AG08395 (cell line): ENCODE measurements around the gene CBLN3.
A peak's percentile ranks its signal among the peaks of the same experiment; 100 is the strongest.
"Not testable (repeated sequence)": the region's sequence is repeated elsewhere in the genome, so short reads cannot be mapped to it uniquely, and the experiment has no call there.

Source experiments
- DNase-seq: peaks from one replicate; pipeline ENCODE4 v3.0.0; 2012; ENCODE audit warnings: mixed read lengths, low spot score

The CBLN3 gene

DNA sequence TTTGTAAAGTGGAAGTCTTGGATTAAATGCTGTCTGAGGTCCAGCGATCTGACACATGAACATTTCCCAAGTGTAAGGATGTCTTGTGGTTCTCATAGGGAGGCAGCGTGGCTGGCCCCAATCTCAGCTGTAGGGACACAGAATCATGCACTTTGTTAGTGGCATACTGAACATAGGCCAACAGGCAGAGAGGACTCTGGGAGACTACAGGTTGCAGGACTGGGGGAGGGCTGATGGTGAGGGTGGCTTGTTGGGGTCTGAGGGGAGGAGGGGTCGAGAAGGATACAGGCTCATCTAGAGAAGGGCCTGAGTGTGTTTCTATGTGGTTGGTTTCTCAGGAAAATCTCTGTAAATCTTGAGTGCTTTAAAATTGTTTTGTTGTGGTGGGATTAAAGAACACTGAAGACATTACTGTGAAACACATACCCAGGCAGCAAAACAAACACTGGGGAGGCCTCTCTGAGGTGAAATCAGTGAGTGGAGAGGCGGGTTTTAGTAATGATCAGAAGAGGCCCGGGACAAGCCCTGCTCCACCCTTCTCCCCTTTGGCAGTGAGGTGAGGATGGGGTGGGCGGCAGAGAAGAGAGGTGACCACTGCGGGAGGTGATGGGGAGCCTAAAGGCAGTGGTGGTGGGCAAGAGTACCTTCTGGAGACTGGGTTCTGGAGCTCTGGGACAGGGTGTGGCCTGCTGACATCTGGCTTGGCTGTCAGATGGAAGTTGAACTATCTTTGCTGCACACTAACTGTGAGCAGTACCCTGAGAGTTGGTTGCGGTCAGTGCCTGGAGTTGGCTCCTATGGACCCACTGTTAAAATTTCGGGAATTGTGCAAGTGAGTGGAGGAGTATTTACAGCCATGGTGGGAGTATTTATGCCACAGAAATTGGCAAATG is 27.4 kb downstream of the CBLN3 start:
- no peak for DNase-seq

DNA sequence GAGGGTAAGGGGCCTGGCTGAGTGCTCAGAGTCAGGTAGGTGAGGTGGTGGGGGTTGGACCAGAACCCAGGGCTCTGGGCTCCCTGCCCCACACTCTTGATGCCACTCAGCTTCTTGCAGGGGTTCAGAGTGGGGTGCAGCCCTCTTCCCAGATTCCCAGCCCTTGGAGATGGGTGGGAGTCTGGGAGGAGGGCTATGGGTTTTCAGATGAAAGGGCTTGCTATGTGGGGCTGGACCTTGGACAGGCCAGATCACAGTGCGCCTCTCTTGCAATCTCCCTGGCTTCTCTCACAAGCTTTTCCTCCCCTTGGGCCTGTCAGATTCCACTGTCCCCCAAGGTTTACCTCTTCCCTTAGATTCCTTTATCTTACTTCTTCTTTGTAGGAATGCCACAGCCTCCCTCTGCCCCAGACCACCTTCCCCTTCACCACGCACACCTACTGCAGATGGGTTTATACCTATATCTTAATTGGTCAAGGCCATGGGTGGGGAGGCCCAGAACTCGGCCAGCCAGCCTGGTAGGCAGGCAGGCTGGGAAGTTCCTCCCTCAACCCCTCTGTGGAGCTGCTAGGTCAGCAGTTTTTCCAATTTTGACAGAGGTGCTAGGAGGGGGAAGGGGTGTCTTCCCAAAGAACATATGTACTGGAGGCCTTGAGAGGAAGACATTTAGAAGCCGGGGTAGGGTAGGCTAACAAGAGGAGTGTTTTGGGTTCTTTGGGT is 29.3 kb downstream of the CBLN3 start:
- DNase-seq = no peak

DNA sequence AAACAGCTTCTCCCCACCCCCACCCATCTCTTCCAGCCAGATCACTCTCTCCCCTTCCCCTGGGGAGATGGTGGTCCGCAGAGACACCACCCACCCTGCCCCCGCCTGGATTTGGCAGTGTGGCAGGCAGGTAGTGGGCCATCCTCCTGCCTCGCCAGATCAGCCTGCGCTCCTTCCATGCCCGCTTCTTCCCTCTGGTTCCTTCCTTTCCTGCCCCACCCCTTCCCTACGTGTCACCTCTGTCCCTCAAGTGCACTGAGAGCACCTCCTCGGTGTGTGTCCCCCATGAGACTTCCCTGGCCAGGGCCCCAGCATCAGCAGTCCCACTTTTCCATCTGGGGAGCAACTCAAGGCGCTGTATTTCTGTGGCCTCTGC is 30.0 kb downstream of the CBLN3 start:
- no peak for DNase-seq

DNA sequence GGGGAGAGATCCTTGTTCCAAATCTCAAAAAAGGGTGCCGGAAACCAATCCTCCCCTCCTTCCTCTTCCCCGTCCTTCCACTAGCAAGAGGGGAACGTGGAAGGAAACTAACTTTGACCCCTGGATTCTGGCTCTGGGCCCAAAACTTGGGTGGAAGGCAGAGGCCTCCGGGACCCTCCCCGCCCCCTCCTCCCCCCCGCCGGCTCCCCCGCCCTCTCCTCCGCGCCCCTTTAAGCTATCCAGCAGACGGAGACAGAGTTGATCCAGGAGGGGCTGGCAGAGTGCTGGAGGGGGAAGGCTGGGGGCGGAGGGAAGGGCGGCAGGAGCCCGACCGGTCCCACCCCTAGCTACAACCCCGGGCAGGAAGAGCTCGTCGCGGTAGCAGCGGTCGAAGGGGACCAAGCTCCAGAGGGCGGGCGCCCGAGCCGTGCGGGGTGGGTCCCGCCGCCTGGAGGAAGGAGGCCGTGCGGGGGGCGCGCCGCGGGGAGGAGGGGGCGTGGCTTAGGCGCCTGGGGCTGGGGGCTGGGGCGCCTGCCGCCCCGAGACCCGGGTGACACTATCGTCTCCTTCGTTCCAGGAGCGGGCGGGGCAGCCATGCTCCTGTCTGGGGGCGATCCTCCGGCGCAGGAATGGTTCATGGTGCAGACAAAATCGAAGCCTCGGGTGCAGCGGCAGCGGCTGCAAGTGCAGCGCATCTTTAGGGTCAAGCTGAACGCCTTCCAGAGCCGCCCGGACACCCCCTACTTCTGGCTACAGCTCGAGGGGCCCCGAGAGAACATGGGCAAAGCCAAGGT is 30.6 kb downstream of the CBLN3 start, which contains the start of gene NYNRIN:
Gene NYNRIN, plus strand, starts transcription at position 351 of the 794 bp plus-strand sequence. Its CDS starts 244 bp downstream, at position 595.
- DNase-seq = peak; percentile 54

DNA sequence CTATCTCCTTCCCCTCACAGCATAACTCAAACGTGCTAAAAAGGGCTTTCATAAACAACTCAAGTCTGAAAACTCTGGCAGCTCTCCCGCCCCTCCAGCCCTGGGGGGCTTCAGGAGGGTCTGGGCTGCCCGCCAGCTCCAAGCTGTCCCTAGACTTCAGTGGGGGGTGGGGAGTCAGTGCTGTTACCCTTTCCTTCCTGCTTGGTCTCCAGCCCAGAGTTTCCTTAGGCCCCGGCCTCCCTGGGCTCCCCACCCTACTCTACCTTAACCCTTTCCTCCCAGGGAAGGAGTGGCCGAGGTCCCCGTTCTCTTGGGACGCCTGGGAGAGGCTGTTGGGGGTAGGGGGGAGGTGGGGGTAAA is 31.2 kb downstream of the CBLN3 start:
- no peak for DNase-seq

DNA sequence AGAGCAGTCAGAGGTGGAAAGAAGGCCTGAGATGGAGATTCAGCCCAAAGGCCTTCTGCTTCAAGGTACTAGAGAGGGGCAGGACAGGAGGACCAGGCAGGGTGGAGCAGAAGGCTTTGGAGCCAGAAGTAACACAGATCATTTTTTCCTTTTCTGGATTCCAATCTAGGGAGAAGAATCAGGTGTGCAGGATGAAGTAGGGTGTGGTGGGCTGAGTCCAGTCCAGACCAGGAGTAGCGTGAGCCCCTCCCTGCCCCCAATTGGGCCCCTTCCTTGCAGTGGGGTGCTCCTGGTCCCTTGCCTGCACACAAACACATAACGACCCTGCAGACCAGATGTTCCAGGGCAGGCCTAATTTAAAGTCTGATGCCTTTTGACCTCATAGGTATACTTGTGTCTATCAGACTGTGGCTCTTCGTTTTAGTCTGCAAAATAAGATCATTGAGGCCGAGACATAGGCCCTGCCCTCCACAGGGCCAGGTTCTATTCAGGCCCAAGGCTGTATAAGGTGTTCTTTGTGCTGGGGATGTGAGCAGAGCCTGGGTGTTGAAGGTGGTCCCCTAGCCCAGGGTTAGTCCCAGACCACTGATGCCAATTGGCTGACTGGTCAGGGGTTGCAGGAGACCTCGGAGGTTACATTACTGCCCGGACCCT is 31.7 kb downstream of the CBLN3 start:
- no peak for DNase-seq

DNA sequence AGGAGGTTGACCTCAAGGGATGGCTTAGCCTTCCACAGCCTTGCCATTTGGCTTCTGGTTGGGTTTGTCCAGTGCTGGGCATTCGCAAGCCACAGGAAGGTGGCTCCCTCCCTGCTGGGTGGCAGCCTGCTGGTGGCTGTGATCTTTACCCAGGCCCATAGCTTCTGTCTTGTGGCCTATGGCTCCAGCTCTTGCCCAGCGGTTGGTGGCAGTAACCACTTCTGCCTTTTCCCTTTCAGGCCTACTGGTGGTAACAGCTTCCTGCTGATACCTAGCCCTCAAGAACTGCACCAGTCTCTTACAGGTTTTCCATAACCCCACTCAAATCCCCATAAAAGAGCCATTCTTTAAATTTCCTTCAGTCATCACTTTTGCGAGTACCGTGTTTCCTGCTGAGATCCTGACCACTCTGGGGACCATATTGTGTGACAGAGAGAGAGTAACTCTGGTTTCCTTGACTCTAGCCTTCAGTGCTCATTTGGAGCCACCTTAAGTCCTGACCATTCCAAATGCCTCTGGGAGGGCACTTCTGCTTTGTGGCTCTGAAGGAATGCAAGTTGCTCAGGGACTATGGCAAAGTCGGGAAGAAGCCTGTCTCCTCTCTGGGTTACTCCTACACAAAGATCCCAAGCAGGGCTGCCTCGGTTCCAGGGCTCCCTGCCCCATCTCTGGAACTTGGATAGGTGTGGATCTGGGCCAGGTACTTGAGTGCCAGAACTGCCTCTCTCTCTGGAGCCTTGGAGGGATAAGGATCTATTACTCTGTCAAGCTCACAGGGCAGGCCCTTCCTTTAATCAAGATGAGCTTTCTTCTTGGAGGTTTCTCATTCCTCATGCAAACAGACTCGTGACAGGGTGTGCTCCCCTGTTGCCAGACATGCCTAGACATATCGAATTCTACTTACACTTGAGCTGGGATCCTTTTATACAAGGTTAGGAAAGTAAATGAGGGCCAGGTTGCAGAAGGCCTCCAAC is 33.6 kb downstream of the CBLN3 start:
- DNase-seq = no peak

DNA sequence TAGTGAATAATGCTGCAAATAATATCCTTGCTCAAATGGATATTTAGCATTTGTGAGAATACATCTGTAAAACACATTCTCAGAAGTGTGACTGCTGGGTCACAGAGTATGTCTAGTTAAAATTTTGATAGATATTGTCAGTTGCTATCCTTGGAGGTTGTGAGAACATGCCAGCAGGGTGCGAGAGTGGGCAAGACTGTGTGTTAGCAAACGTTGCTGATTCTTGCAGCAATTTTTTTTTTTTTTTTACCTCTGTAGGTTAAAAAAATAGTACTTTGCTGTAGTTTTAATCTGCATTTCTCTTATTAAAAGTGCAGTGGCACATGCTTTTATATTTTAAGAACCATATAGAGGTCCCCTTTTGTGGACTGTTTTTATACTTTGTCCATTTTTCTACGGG is 35.2 kb downstream of the CBLN3 start:
- DNase-seq = no peak

DNA sequence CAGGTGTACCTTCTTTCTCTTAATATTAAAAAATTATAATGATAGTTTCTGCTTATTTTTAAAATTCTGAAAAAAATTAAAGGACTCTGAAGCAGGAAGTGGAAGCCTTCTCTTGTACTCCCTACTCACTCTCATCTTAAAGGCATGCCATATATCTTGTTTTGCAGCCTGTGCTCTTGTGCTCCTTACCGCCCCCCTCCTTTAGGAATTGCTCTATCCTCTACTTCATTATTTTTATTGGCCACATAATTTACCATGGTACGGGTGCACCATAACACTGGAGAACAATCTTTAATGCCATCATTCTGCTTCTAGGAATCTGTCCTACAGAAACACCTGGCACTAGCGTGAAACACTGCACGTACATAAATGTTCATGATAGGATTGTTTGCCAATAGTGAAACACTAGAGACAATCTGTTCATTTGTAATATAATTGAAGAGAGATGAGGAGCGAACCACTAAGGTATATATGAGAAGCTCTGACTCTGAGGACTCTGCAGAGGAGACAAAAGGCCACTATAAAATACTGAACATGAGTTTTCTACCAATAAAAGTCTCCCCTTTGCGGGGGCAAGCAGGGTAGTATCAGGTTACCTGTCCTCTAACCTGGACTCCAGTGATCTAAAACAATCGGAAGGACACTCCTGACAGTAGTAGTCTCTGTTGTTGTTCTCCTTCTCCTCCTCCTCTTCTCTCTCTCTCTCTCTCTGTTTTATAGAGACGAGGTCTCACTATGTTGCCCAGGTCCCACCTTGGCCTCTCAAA is 37.0 kb downstream of the CBLN3 start:
- DNase-seq = peak; percentile 45

DNA sequence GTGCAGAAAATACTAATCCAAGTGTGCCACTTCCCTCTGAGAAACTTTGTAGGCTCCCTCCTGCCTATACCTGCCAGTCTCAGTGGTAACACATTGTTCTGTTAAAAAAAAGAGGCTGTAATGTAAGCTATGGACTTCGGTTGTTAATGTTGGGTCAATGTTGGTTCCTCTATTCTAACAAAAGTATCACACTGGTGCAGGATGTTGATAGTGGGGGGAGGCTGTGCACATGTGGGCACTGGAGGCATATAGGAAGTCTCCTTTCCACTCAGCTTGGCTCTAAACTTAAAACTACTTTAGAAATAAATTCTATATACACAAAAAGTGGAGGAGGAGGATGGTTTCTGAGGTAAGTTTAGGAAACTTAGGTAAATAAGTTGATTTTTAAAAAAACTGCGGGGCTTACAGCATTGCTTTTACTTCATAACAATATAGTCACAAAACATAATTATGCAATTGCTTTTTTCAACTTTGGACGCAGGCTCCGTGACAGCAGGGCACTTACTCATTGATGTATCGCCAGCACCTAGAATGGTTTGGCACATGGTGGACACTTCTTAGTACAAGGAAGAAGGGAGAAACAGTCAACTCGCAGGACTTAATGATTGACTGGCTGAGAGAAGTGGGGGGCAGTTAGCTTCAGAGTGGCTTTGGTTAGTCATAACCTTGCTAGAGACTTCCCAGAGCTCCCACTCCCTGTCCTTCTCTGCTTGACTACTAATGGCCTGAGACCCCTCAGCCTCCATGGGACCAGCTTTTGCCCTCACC is 38.6 kb downstream of the CBLN3 start:
- DNase-seq = no peak

DNA sequence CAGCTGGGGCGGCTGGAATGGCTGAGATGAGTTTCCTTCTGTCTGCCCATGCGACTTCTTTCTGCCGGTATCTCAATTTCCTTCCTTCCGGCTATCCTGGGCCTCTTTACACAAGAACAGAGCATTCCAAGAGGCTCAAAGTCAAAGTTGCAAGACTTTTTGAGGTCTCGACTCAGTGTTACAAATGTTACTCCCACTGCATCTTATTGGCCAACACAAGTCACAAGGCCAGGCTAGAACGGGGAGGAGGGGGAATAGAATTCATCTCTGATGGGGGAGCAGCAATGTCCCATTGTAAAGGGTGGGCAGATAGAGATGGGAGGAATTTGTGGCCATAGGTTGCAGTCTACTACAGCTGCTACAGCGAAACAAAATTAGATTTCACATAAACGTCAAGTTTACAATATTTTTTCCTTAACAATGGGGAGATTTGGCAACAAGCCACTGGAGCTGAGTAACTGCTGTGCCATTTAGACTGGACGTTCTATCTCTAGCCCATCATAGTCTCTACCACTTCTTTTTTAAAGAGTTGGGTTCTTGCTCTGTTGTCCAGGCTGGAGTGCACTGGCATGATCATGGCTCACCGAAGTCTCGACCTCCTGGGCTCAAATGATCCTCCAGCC is 40.1 kb downstream of the CBLN3 start:
- no peak for DNase-seq

DNA sequence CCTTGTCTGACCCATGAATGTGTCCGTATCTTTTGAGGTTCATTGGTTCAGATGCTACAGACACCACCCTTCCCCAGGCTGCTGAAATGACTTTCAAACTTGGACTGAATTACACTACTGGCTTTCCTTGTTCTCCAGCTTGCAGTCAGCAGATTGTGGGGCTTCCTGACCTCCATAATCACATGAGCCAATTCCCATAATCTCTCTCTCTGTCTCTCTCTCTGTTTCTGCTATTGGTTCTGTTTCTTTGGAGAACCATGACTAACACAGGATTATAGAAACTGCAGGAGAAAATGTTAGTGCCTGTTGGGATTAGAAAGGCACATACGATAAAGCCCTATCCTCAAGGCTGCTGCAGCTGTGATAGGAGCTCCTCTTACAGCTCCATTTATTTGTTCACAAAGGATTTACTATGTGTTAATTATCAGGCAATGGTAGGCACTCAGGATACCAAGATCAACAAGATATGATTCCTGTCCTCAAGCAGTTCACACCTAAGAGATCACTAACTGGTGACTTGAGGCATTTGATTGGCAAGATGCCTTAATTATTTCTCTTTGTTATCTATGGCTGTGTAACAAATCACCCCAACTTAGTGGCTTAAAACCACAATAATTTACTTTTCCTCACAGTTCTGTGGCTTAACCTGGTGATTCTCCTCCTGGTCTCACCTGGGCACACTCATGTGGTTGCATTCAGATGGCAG is 40.8 kb downstream of the CBLN3 start:
- DNase-seq = no peak

DNA sequence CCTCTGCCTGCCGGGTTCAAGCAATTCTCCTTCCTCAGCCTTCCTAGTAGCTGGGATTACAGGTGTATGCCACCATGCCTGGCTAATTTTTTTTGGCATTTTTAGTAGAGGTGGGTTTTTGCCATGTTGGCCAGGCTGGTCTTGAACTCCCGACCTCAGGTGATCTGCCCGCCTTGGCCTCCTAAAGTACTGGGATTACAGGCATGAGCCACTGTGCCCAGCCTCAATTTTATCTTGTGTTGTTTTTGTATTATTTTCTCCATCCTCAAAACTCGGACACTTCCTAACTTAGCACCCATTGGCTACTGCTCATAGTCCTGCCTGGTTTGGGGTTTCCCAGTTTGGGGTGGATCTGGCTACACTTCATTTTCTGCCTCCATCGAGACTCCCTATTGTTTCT is 41.9 kb downstream of the CBLN3 start:
- not testable (repeated sequence) for DNase-seq

DNA sequence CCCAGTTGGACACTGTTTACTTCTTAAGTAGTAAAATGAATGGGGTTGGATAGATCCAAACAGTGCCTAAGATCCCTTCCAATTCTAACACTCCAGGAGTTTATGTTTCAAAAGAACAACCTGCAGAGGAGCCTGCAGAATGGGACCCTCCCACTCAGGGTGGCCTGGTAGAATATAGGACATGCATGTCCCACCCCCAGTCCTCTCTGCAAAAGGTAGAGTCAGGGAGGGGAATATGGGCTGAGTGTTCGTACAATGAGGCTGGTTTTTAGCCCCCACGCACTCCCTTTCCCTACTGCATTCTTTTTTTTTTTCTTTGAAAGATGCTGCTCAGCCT is 42.5 kb downstream of the CBLN3 start:
- DNase-seq = no peak

DNA sequence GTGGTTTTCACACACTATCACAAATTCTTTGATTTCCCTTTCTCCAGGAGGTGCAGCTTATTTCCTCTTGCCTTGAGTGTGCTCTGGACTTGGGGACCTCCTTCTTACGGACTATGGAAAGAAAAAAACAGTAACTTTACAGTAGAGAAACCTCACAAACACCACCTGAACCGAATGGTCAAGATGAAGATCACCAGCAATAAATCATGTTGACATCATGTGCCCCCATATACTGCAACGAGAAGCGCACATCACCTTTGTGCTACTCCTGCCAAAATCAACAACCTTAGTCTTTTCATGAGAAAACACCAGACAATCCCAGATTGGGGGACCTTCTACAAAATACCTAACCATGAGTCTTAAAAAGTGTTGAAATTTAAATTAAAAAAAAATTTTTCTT is 43.9 kb downstream of the CBLN3 start:
- no peak for DNase-seq

DNA sequence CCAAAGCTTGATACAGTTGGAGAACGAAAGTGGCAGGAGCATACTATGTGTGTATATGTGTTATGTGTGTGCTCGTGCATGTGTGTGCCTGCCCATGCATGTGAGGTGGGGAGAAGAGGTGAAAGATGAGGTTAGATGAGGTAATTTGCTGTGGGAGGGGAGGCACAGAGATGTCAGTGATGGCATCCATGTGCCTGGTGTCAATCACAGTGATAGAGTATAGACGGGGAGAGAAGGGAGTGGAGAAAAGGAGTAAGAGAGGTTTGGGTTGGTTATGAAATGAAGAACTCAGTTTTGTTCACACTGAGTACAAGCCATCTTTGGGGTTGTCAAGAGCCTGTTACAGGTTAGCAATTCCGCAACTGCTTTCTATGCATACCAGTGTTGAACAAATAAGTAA is 45.3 kb downstream of the CBLN3 start:
- DNase-seq = no peak

DNA sequence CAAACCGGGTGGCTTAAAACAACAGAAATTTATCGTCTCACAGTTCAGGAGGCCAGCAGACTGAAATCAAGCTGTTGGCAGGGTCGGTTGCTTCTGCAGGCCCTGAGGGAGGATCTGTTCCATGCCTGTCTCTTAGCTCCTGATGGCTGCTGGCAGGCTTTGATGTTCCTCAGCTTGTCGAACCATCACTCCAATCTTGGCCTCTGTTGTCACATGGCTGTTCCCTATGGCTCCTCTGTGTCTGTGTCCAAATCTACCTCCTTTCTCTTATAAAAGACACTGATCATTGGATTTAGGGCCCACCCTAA is 47.5 kb downstream of the CBLN3 start:
- DNase-seq = no peak

DNA sequence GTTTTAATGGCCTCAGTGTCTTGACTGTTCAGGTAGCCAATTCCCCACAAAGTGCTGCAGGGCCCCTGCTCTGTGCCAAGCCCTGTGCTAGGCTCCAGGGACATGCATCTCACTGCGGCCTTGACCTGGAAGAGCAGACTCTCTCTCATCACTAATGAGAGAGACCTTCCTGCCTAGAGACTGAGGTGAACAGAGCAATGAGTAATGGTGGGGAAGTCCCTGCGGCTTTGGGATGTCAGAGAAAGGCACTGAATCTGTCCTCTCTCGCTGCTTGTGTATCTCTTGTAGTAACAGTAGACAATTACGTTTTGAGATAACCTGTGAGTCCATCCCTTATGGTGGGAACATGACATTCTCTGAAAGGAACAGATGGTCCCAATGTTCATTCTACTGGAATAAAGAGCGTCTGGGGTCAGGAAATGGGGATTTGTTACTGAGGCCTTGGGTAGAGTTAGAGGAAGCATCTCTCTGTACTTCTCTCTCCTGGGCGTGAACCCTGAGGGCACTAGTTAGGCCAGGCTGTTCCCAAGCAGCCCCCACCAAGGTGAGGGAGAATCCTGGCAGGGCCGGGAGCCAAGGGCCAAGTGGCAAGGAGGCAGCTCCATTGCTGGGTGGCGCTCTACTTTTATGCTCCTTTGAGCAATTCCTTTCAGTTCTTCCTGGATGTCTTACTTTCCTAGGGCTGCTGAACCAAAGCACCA is 48.0 kb downstream of the CBLN3 start:
- DNase-seq = no peak
